Frontal cortex (tissue), 4 donors: ENCODE measurements around the gene NAP1L5. TPM values are rescaled to one million over a fixed set of nuclear protein-coding genes. Genes with fewer than 3 reads are reported as not detected.

Source experiments
- DNase-seq, 2 donors: peaks; one replicate each; pipeline ENCODE4 v3.0.0; 2012; ENCODE audit warnings: low spot score in 2 of 2
- FAIRE-seq: peaks from 2 replicates; lab custom pipeline; 2012; peaks lifted over from hg19 to GRCh38; lab: Jason Lieb, UNC
- small RNA-seq: library from RNA; depleted of rRNA; stranded (forward); fragments of <200 nt; gene quantifications from one replicate; pipeline ENCODE3, GENCODE V24; 2014
- total RNA-seq: library from RNA; depleted of rRNA; stranded (reverse); fragments of >200 nt; gene quantifications from one replicate; pipeline ENCODE4 v1.2.3, GENCODE V29; 2014
- donor health status: control.
- donor health status: control.
- donor health status: control.

Gene NAP1L5
- total RNA-seq, 1 donor from 2014 or later = 48.1 TPM

- DNase-seq (no peak), FAIRE-seq (no peak)
Measured at GRCh38 chr4:88673886-88674285, 23.7 kb downstream of the NAP1L5 start.

GRCh38 chr4:88672987-88673386 lies 24.6 kb downstream of the NAP1L5 start:
- FAIRE-seq = no peak
- no peak for DNase-seq

- FAIRE-seq (no peak), DNase-seq (no peak)
Measured at GRCh38 chr4:88661739-88662138, 35.9 kb downstream of the NAP1L5 start.

GRCh38 chr4:88660446-88661294 lies 37.0 kb downstream of the NAP1L5 start:
- no peak for DNase-seq
- FAIRE-seq = no peak

GRCh38 chr4:88659890-88660208 lies 37.8 kb downstream of the NAP1L5 start:
- DNase-seq (no peak), FAIRE-seq (no peak)

GRCh38 chr4:88659055-88659889 lies 38.4 kb downstream of the NAP1L5 start:
- FAIRE-seq = no peak

GRCh38 chr4:88655226-88655625 lies 42.4 kb downstream of the NAP1L5 start:
- FAIRE-seq (no peak), DNase-seq (no peak)

More at GRCh38 chr4:88659055-88659889, 38.4 kb downstream of the NAP1L5 start:
- peak; percentile 11 to 37 for DNase-seq

- DNase-seq = no peak
- no peak for FAIRE-seq
Measured at GRCh38 chr4:88653371-88653946, 44.2 kb downstream of the NAP1L5 start.

- FAIRE-seq (no peak), DNase-seq (no peak)
Measured at GRCh38 chr4:88649716-88650115, 47.9 kb downstream of the NAP1L5 start.

- FAIRE-seq (no peak), DNase-seq (no peak)
Measured at GRCh38 chr4:88646528-88647280, 50.9 kb downstream of the NAP1L5 start.

GRCh38 chr4:88645994-88646393 lies 51.6 kb downstream of the NAP1L5 start:
- FAIRE-seq (no peak), DNase-seq (no peak)

Small RNAs within 50 kb of the gene (small RNA-seq; reads per million reads assigned to genes)
- gene RF02115 = not detected
- 0.10 reads per million for gene RNU6-33P

Other genes starting within 250 kb of the NAP1L5 start
- gene HERC5, start 240.7 kb downstream of the NAP1L5 start, total RNA-seq = 2.4 TPM
- gene PYURF, start 174.1 kb downstream of the NAP1L5 start, total RNA-seq = 84.0 TPM
- 55.0 TPM for gene HERC3, start 105.3 kb downstream of the NAP1L5 start, total RNA-seq